HG03135 (cell line): ENCODE measurements around the gene CFAP57.
A peak's percentile ranks its signal among the peaks of the same experiment; 100 is the strongest.
"Not testable (repeated sequence)": the region's sequence is repeated elsewhere in the genome, so short reads cannot be mapped to it uniquely, and the experiment has no call there.

Experiments
- ATAC-seq: cut with Tn5 transposase; IDR thresholded peaks from one replicate; pipeline ENCODE4 v1.9.1; 2021; ENCODE audit warnings: mild to moderate bottlenecking, moderate library complexity; ENCODE audit not compliant: unreplicated experiment

CFAP57 gene

GRCh38 chr1:43171876-43172526 is at the start of gene CFAP57, which contains the start of gene EBNA1BP2:
Gene CFAP57, plus strand, starts transcription at chr1:43172330. Its CDS starts 424 bp downstream, at chr1:43172754.
Gene EBNA1BP2, minus strand, starts transcription at chr1:43172290. Its CDS starts 172 bp downstream, at chr1:43172118.
- peak; percentile 94 for ATAC-seq

DNA sequence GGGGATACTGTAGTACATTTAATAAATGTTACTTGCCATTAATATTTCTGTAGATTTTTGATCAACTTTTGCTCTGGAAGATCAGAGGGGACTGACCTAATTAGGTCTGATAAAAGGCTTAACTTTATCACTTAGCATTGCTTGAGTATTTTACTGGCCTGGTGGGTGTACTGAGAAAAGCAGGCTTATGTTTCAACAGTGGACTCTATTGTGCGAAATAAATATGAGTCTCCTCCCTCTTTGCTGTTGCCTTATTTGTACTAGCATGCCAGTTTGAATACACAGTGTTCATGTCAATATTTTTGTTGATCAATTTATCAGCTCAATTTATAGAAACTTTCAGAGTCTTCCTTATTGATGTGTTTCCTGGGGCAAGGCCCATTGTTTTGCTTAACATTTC is 49.1 kb upstream of the CFAP57 start:
- ATAC-seq = no peak

DNA sequence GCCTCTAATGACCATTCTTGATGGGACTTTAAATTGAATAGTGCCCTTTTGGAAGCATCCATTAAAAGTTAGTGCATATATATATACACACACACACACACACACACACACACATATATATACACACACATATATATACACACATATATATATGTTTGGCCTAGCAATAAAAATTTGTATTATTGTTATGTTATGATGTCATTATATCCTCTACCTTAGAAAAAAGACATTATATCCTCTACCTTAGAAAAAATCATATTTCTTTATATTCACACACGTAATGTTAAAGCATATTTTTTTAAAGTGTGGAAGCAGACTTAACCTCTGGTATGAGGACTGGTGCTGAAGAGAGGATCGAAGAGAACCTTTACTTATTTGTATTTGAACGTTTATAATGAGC is 43.3 kb upstream of the CFAP57 start:
- no peak for ATAC-seq

GRCh38 chr1:43129426-43129825 is 42.7 kb upstream of the CFAP57 start:
- no peak for ATAC-seq

GRCh38 chr1:43134068-43134467 is 38.1 kb upstream of the CFAP57 start:
- no peak for ATAC-seq

DNA sequence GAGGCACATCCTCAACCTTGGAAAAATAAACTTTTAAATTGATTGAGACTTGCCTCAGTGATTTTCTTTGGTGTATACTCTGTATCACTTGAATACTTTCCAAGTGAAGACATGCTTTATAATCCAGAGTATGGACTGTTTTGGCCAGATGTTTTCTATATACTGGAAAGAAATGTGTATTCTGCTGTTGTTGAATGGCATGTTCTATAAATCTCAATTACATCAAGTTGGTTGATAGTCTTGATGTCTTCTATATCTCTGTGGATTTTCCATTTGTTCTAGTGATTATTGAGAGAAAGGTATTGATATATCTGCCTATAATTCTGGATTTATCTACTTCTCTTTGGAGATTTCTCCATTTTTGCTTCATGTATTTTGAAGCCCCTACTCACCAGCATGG is 37.5 kb upstream of the CFAP57 start:
- no peak for ATAC-seq

DNA sequence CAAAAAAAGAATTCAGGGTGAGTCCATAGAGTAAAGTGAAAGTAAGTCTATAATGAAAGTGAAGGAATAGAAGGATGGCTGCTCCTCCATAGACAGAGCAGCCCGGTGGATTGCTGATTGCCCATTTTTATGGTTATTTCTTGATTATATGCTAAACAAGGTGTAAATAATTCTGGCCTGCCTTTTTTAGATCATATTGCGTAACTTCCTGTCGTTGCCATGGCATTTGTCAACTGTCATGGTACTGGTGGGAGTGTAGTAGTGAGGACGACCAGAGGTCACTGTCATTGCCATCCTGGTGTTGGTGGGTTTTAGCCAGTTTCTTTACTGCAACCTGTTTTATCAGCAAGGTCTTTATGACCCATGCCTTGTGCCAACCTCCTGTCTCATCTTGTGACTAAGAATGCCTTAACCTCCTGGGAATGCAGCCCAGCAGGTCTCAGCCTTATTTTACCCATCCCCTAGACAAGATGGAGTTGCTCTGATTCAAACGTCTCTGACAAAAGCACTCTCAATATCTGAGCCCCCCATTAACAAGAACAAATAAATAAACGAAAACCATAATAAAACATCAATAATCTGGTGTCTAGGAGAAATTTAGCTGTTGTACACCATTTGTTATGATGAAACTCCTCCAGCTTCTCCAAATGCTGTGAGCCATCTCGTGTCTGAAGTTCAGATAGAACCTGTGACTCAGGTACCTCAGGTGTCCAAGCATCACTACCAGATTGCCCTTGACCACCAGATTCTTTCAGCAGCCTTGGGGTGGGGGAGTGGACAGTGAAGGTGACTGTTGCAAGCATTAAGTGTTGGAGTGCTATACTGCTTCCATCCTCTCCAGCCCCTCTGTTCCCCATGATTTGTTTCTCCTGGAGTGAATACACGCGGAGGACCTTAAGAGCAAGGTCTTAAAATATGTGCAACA is 36.0 kb upstream of the CFAP57 start:
- ATAC-seq = no peak

DNA sequence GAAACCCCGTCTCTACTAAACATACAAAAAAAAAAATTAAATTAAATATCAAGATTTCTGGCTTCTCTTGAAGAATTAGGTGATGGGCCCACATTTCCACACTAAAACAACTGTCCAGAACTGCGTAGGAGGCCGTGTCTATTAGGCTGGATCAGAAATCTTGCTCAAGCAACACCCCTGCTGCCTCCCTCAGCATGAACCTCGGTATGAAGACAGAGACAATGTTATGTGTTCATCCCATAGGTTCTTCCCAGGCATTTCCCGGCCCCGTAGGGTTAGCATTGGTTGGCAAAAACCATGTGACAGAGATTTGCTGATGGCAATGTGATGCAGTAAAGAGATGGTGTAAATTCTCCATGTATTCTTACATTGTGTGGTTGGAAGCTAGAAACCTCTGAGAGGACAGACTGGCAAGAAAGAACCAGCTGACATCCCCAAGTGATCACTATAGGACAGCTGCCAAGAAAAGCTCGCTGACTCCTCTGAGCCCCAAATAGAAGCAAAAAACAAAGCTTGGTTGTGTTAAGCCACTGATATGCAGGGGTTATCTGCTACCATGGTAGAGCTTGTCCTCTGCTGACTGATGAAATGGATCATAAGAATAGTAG is 34.6 kb upstream of the CFAP57 start:
- no peak for ATAC-seq

- ATAC-seq = not testable (repeated sequence)
Observed at GRCh38 chr1:43139295-43139694, 32.8 kb upstream of the CFAP57 start.

DNA sequence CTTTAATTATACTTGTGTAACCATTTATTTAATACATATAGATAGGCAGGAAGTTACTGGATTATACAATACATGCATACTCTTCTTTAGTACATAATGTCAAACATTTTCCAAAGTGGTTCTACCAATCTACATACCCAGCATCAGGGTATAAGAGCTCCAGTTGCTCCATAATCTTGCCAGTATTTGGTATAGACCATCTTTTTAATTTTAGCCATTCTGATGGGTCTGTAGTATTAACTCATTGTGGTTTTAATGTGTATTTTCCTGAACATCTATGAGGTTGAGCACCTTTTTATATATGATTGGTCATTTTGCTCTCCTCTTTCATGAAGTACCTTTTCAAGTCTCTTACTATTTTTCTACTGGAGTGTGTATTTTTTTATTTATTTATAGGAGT is 32.1 kb upstream of the CFAP57 start:
- no peak for ATAC-seq

DNA sequence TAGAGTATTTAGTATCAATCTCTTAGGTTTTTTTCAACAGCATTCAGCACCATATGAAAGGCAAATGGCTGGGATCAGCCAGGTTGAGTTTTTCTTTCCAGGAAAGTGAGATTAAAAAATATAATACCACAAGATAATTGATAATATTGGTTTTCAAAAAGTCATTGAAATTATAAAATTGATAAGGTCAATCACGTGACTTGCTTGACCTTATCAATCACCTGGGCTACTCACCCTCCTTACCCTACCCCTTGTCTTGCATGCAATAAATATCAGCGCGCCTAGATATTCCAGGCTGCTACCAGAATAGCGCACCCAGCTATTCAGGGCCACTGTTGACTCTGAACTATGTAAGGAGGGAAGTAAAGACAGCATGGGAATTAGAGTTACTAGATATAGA is 31.5 kb upstream of the CFAP57 start:
- ATAC-seq = no peak

DNA sequence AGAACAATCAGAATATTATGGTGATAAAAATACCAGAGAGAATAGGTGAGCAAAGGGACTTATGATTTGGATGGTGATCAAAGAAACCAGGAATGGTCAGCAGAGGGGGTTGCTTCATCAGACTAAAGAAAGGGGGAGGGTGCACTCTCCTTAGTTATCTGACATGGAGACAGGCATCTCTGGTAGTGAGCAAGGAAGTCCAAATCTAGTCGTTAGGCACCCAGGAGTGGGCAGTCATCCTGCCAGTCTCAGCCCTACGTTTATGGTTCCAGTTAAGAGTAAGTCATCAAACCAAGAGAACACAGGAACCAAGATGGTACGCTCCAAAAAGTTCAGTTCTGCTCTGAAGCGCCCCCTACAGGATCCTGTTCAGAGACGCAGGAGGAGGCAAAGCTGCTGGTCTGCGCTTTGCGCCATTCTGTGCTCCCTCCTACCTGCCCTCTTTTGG is 28.7 kb upstream of the CFAP57 start:
- no peak for ATAC-seq

DNA sequence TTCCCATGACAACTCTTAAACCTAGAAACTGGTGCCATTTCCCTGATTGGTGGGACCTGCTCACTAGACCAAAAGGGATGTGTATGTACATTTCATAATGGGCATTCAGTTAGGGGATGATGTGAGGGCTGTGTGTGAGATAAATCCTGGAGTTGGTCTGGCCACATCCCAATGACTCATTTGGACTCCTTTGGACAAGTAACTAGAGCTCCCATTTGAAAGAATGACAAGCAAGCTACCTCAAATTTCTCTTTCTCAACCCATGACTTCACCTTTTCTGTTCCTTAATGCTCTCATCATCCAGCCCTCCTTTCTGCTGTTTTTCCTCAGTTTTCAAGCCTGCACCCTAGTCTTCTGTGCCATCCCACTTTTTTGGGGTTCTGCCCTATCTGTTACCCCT is 27.9 kb upstream of the CFAP57 start:
- no peak for ATAC-seq

GRCh38 chr1:43147625-43148327 is 24.4 kb upstream of the CFAP57 start:
- no peak for ATAC-seq

- no peak for ATAC-seq
Observed at GRCh38 chr1:43149889-43150288, 22.2 kb upstream of the CFAP57 start.

DNA sequence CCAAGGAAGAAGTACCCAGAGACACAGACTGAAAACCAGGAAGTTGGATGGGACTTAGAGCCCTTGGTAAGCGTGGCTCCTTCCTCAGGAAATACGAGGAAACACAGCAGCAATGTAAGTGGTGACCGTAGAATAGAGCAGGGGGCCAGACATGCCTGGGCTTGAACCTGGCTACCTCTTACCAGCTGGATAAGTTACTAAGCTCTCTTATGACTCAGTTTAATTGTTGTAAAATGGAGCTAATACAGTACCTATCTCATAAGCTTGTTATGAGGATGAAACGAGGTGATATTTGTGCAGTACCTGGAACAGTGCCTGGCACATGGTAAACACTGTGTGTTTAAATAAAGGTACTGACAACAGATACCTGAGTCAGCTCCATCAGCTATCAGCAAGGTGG is 19.3 kb upstream of the CFAP57 start:
- no peak for ATAC-seq

DNA sequence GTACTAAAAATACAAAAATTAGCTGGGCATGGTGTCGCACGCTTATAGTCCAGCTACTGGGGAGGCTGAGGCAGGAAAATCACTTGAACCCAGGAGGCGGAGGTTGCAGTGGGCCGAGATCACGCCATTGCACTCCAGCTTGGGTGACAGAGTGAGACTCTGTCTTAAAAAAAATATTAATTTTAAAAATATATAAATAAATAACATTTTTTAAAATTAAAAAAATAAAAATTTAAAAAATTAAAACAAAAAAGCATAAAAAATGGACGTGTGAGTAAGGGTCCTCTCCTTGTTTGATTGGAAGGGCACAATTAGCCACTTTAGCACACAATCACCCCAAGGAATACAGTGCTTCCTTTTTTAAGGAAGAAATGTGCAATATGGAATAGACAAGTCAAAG is 18.7 kb upstream of the CFAP57 start:
- ATAC-seq = no peak

DNA sequence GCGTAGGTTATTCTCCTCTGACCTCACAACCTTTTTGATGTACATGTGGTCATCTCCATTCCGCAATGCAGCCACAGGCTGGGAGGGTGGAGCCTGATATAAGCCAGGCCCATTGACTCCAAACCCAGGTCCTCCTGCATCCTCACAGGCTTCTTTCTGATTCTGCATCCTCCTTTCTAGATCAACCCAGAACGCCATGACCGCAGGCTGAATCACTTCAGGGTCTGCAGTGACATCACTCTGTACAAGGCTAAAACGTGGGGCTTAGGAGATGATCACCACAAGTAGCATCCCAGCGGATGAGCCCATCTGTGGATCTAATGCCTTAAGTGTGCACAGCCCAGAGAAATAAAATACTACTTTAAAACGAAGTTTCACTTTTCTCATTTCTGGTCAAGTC is 16.1 kb upstream of the CFAP57 start:
- no peak for ATAC-seq

DNA sequence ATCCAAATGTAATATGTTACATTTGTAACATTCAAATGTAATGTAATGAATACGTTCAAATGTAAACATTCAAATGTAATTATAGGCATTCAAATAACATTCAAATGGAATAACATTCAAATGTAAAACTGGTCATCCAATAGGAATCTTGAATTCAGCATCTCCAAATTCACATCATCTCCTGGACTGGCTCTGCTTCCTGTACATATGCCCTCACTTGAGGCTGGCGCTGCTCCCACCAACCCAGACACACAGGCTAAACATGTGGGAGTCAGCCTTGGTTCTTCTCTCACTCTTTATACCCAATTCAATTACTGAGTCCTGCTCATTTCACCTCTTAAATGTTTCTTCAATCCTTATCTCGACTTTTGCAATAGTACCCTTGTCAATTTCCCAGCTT is 7.0 kb upstream of the CFAP57 start:
- no peak for ATAC-seq

- ATAC-seq = no peak
Observed at GRCh38 chr1:43165765-43166164, 6.4 kb upstream of the CFAP57 start.

DNA sequence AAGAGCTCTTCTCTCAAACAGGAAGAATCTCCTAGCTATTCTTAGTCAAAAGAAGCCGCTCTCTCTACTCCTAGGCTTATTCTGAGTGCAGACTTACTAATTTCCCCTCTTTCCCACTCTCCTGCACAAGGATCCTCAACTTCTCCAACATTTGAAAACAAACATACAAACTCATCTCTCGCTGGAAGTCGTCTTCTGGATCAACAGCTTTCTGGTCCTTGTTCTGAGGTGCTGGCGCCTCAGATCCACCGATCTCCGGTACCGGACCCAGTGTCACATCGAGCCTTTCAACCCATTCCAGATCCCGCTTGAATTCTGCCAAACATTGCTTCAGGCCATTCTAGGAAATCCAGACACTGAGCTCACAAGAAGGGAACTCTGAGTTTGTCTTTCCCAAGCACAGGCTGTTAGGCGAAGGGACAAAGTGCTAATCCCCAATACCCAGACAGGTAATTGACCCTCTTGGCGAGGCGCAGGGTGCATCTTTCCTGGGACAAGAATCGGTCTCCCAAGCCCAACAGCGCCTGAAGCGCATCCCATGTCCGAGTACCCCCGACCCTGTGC is 736 bp upstream of the CFAP57 start:
- ATAC-seq = no peak
